ENCODE results near the gene BUB3.

DNA sequence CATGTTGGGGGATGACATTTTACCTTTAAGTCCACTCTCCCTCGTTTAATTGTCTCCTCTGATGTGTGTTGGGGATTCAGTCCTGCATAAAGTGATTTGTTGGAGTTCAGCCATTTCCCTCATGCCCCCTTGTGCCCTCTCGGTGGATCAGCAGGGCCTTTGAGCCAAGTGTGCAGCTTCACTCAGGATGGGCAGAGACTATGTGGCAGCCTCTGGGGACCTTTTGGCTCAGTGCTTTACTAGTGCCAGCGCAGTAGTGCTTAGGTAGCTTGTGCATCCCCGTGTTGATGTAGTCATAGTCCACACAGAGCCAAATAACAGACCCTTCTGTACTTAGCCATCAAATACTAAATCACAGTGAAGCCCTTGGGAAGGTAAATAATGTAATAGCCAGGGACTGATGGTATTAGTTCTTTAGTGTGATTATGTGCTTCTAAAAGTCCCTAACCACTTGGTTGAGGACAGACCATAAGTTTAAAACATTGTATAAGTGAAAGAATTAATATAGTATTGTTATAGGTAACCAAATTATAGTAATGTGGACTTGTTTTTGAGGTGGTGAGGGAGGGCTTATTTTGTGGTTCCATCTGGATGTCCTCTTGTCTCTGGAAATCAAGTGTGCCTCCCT is 11.4 kb downstream of the BUB3 start:
- TF ChIP-seq, protein P1, sequence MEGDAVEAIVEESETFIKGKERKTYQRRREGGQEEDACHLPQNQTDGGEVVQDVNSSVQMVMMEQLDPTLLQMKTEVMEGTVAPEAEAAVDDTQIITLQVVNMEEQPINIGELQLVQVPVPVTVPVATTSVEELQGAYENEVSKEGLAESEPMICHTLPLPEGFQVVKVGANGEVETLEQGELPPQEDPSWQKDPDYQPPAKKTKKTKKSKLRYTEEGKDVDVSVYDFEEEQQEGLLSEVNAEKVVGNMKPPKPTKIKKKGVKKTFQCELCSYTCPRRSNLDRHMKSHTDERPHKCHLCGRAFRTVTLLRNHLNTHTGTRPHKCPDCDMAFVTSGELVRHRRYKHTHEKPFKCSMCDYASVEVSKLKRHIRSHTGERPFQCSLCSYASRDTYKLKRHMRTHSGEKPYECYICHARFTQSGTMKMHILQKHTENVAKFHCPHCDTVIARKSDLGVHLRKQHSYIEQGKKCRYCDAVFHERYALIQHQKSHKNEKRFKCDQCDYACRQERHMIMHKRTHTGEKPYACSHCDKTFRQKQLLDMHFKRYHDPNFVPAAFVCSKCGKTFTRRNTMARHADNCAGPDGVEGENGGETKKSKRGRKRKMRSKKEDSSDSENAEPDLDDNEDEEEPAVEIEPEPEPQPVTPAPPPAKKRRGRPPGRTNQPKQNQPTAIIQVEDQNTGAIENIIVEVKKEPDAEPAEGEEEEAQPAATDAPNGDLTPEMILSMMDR (conservative IDR thresholded peaks at IDR 0.05; ENCODE audit: low read depth in 2 of 2): peak; percentile 25 to 43; a peak in 3 of 4 replicates
- TF ChIP-seq EZH2 (IDR thresholded peaks at IDR 0.05; ENCODE audit: low read depth, unreplicated experiment): no peak
- TF ChIP-seq, protein P2, sequence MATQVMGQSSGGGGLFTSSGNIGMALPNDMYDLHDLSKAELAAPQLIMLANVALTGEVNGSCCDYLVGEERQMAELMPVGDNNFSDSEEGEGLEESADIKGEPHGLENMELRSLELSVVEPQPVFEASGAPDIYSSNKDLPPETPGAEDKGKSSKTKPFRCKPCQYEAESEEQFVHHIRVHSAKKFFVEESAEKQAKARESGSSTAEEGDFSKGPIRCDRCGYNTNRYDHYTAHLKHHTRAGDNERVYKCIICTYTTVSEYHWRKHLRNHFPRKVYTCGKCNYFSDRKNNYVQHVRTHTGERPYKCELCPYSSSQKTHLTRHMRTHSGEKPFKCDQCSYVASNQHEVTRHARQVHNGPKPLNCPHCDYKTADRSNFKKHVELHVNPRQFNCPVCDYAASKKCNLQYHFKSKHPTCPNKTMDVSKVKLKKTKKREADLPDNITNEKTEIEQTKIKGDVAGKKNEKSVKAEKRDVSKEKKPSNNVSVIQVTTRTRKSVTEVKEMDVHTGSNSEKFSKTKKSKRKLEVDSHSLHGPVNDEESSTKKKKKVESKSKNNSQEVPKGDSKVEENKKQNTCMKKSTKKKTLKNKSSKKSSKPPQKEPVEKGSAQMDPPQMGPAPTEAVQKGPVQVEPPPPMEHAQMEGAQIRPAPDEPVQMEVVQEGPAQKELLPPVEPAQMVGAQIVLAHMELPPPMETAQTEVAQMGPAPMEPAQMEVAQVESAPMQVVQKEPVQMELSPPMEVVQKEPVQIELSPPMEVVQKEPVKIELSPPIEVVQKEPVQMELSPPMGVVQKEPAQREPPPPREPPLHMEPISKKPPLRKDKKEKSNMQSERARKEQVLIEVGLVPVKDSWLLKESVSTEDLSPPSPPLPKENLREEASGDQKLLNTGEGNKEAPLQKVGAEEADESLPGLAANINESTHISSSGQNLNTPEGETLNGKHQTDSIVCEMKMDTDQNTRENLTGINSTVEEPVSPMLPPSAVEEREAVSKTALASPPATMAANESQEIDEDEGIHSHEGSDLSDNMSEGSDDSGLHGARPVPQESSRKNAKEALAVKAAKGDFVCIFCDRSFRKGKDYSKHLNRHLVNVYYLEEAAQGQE (IDR thresholded peaks at IDR 0.05; ENCODE audit: unreplicated experiment): no peak
- no peak for TF ChIP-seq EZH2phosphoT487 (IDR thresholded peaks at IDR 0.05; ENCODE audit: unreplicated experiment)
- TF ChIP-seq STAT1 (IDR thresholded peaks at IDR 0.05; ENCODE audit: unreplicated experiment): no peak
- no peak for TF ChIP-seq CREB1 (CRISPR knock-in tag; IDR thresholded peaks at IDR 0.05; ENCODE audit: low read depth)
- no peak for TF ChIP-seq POLR2AphosphoS5 (IDR thresholded peaks at IDR 0.05; ENCODE audit: low read depth)
- no peak for TF ChIP-seq ZNF331 (CRISPR knock-in tag; IDR thresholded peaks at IDR 0.05; ENCODE audit: low read depth)
- TF ChIP-seq, protein P3, sequence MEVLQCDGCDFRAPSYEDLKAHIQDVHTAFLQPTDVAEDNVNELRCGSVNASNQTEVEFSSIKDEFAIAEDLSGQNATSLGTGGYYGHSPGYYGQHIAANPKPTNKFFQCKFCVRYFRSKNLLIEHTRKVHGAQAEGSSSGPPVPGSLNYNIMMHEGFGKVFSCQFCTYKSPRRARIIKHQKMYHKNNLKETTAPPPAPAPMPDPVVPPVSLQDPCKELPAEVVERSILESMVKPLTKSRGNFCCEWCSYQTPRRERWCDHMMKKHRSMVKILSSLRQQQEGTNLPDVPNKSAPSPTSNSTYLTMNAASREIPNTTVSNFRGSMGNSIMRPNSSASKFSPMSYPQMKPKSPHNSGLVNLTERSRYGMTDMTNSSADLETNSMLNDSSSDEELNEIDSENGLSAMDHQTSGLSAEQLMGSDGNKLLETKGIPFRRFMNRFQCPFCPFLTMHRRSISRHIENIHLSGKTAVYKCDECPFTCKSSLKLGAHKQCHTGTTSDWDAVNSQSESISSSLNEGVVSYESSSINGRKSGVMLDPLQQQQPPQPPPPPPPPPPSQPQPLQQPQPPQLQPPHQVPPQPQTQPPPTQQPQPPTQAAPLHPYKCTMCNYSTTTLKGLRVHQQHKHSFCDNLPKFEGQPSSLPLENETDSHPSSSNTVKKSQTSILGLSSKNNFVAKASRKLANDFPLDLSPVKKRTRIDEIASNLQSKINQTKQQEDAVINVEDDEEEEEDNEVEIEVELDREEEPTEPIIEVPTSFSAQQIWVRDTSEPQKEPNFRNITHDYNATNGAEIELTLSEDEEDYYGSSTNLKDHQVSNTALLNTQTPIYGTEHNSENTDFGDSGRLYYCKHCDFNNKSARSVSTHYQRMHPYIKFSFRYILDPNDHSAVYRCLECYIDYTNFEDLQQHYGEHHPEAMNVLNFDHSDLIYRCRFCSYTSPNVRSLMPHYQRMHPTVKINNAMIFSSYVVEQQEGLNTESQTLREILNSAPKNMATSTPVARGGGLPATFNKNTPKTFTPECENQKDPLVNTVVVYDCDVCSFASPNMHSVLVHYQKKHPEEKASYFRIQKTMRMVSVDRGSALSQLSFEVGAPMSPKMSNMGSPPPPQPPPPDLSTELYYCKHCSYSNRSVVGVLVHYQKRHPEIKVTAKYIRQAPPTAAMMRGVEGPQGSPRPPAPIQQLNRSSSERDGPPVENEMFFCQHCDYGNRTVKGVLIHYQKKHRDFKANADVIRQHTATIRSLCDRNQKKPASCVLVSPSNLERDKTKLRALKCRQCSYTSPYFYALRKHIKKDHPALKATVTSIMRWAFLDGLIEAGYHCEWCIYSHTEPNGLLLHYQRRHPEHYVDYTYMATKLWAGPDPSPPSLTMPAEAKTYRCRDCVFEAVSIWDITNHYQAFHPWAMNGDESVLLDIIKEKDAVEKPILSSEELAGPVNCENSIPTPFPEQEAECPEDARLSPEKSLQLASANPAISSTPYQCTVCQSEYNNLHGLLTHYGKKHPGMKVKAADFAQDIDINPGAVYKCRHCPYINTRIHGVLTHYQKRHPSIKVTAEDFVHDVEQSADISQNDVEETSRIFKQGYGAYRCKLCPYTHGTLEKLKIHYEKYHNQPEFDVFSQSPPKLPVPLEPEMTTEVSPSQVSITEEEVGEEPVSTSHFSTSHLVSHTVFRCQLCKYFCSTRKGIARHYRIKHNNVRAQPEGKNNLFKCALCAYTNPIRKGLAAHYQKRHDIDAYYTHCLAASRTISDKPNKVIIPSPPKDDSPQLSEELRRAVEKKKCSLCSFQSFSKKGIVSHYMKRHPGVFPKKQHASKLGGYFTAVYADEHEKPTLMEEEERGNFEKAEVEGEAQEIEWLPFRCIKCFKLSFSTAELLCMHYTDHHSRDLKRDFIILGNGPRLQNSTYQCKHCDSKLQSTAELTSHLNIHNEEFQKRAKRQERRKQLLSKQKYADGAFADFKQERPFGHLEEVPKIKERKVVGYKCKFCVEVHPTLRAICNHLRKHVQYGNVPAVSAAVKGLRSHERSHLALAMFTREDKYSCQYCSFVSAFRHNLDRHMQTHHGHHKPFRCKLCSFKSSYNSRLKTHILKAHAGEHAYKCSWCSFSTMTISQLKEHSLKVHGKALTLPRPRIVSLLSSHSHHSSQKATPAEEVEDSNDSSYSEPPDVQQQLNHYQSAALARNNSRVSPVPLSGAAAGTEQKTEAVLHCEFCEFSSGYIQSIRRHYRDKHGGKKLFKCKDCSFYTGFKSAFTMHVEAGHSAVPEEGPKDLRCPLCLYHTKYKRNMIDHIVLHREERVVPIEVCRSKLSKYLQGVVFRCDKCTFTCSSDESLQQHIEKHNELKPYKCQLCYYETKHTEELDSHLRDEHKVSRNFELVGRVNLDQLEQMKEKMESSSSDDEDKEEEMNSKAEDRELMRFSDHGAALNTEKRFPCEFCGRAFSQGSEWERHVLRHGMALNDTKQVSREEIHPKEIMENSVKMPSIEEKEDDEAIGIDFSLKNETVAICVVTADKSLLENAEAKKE (CRISPR knock-in tag; IDR thresholded peaks at IDR 0.05): no peak
- no peak for TF ChIP-seq ZNF114 (CRISPR knock-in tag; IDR thresholded peaks at IDR 0.05)
